ENCODE measurements around the gene NSMF.

NSMF gene

GRCh38 chr9:137459152-137459600 is at the start of gene NSMF:
NSMF (minus strand) TSS chr9:137459334; CDS start chr9:137459102, 232 bp downstream.
- FAIRE-seq, result no peak

- FAIRE-seq, result no peak
These were observed 47.6 kb upstream of the NSMF start for GRCh38 chr9:137506702-137507171.

- no peak for FAIRE-seq
These were observed 47.1 kb upstream of the NSMF start for GRCh38 chr9:137506274-137506673.

- FAIRE-seq, result no peak
These were observed 46.4 kb upstream of the NSMF start for GRCh38 chr9:137505421-137506140.

GRCh38 chr9:137504432-137504777 is 45.3 kb upstream of the NSMF start:
- FAIRE-seq, result no peak

- FAIRE-seq, result no peak
These were observed 43.1 kb upstream of the NSMF start for GRCh38 chr9:137502008-137502911.

GRCh38 chr9:137501457-137501856 is 42.3 kb upstream of the NSMF start:
- no peak for FAIRE-seq

GRCh38 chr9:137500666-137501397 is 41.7 kb upstream of the NSMF start:
- FAIRE-seq, result no peak

- FAIRE-seq, result no peak
These were observed 40.9 kb upstream of the NSMF start for GRCh38 chr9:137499858-137500661.

- FAIRE-seq, result no peak
These were observed 40.3 kb upstream of the NSMF start for GRCh38 chr9:137499416-137499815.

- no peak for FAIRE-seq
These were observed 39.6 kb upstream of the NSMF start for GRCh38 chr9:137498720-137499150.

- no peak for FAIRE-seq
These were observed 39.0 kb upstream of the NSMF start for GRCh38 chr9:137497921-137498719.

- no peak for FAIRE-seq
These were observed 37.7 kb upstream of the NSMF start for GRCh38 chr9:137496601-137497375.

GRCh38 chr9:137494550-137495351 is 35.6 kb upstream of the NSMF start:
- FAIRE-seq, result no peak

GRCh38 chr9:137494104-137494544 is 35.0 kb upstream of the NSMF start:
- FAIRE-seq, result no peak

- no peak for FAIRE-seq
These were observed 34.4 kb upstream of the NSMF start for GRCh38 chr9:137493364-137494103.

GRCh38 chr9:137492464-137493363 is 33.6 kb upstream of the NSMF start:
- FAIRE-seq, result no peak

All from islet of Langerhans (tissue), 1 donor.